GM12875 (cell line): ENCODE measurements around the gene FBL.

Experiments used
- H3K4me3 ChIP-seq: one replicate; pipeline ENCODE4 v1.5.1; 2011; ENCODE audit warnings: low read depth, low read length, control low read depth
- CTCF ChIP-seq: IDR thresholded peaks from 2 replicates; pipeline ENCODE4 v1.5.1; 2011; ENCODE audit warnings: low read depth, mild to moderate bottlenecking, control low read depth, inconsistent platforms, low read length, moderate library complexity, borderline replicate concordance; ENCODE audit not compliant: insufficient read depth

Gene FBL

GRCh38 chr19:39828015-39828653 is 18.0 kb downstream of the FBL start:
- TF ChIP-seq CTCF = no peak
- H3K4me3 ChIP-seq = no peak overlapping the region

GRCh38 chr19:39827216-39827615 is 19.0 kb downstream of the FBL start:
- TF ChIP-seq CTCF = no peak

GRCh38 chr19:39826311-39826945 is 19.8 kb downstream of the FBL start:
- TF ChIP-seq CTCF = no peak
- H3K4me3 ChIP-seq = no peak overlapping the region

More at GRCh38 chr19:39827216-39827615, 19.0 kb downstream of the FBL start:
- H3K4me3 ChIP-seq = no peak overlapping the region

GRCh38 chr19:39825531-39826076 is 20.6 kb downstream of the FBL start:
- H3K4me3 ChIP-seq = no peak overlapping the region
- no peak for TF ChIP-seq CTCF

GRCh38 chr19:39825093-39825463 is 21.1 kb downstream of the FBL start:
- no peak for TF ChIP-seq CTCF
- H3K4me3 ChIP-seq = no peak overlapping the region

GRCh38 chr19:39824143-39825092 is 21.8 kb downstream of the FBL start:
- 0 out of 2 replicates have a peak, but pooled peaks have one; percentile 1 for TF ChIP-seq CTCF
- peak overlapping the region; percentile 81 for H3K4me3 ChIP-seq
